ENCODE results near the gene GPR78.

GPR78 gene

DNA sequence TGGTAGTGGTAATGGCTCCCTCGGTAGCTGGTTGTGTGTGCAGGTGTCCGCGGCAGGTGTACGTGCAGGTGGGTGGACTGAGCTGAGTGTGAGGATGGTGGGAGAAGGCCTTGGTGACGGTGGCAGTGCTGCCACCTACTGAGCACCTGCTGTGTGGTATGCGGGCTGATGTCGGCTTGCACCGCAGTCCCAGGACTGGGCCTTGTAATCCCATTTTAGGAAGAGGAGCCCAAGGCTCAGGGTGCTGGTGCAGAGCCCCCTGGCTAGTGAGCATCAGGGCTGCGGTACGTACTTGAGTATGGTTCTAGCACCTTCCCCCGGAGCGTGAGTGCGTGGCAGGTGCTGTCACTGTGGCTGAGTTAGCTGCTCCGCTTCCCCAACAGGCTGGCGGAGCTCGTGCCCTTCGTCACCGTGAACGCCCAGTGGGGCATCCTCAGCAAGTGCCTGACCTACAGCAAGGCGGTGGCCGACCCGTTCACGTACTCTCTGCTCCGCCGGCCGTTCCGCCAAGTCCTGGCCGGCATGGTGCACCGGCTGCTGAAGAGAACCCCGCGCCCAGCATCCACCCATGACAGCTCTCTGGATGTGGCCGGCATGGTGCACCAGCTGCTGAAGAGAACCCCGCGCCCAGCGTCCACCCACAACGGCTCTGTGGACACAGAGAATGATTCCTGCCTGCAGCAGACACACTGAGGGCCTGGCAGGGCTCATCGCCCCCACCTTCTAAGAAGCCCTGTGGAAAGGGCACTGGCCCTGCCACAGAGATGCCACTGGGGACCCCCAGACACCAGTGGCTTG, 6.7 kb downstream of the GPR78 start:
- no peak for DNase-seq (ENCODE audit: low read depth)

DNA sequence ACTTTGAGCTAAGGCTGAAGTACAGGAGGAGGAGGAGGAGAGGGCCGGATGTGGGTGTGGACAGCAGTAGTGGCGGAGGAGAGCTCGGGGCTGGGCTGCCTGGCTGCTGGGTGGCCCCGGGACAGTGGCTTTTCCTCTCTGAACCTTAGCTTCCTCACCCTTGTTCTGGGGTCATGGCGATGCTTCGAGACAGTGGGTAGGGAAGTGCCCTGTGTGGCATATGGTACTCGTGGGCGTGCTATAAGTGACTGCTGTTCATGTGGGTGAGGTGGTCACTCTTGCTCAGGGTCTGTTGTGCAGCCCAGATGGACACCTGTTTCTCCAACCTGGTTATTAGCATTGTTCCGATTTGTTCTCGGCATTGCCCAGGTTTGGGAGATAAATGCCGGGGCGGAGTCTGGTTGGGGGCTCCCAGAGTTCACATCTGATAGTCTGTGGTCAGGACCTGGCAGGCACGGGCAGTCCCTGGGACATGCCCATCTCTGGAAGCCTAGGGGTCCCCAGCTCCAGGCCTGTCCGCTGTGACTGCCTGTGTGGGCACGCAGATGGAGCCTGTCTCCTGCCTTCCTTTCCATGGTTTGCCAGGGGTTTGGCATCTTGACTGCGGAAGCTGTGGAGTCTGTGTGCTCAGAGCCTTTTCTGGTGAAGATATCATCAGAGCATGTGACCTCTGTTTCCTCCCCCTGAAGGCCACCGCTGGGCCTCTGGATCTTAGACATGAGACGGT, 7.4 kb downstream of the GPR78 start:
- no peak for DNase-seq (ENCODE audit: low read depth)

DNA sequence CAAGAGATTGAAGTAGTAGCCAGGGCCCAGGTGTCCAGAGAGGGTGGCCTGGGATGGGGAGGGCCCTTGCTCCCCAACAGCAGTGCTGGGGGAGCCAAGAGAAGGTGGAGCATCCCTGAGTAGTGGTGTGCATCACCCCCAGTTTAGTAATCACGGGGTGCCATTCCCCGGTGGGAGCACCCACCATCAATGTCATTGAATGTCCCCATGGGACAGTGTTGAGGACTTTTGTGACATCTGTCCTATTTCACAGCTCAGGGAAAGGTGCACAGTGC, 7.9 kb downstream of the GPR78 start:
- no peak for DNase-seq (ENCODE audit: low read depth)

DNA sequence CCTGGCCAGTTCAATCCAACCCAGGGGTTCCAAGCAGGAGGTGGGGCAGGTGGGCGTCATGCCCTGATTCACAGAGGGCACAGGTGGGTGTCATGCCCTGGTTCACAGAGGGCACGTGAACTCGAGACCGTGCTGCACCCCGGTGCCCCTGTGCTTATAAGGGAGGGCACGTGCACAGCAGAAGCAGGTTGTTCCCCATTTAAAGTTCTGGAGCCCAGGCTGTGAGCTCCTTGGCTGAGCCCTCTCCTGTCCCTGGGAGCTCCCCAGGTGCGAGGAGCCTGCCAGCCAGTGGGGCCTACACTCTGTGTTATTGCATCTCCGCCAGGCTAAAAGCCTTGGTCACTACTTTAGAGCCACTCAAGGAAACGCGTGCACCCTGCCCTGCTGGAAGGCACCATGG, 9.1 kb downstream of the GPR78 start:
- no peak for DNase-seq (ENCODE audit: low read depth)

DNA sequence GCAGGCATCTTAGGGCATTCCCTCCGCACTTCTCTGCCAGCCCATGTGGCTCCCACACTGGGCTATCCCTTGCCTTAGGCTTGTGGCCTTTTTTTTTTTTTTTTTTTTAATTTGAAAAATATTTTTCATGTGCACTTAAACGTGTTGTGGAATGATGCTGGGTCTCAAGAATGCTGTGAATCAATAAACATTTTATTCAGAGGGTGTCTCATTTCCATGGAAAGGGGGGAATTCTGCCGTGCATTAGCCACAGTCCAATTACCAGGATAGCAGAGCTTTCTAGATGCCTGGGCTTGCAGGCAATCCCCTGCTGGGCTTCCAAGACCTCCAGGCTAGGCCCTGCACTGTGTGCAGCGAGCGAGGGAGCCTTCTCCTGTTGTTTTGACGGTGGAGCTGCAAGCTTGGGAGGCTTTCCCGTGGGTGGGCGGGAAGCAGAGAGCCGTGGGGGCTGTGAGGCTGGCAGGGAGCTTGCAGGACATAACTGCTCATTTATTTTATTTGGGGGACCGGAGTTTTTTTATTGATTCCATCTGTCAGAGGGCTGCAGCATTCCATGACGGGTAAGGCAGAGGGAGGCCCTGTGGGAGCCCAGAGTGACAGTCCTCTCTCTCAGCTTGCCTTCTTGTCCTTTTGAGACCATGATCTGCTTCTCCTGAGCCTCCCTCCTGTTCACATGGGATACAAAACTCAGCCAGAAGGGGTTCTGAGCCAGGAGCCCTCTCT, 9.8 kb downstream of the GPR78 start:
- no peak for DNase-seq (ENCODE audit: low read depth)

DNA sequence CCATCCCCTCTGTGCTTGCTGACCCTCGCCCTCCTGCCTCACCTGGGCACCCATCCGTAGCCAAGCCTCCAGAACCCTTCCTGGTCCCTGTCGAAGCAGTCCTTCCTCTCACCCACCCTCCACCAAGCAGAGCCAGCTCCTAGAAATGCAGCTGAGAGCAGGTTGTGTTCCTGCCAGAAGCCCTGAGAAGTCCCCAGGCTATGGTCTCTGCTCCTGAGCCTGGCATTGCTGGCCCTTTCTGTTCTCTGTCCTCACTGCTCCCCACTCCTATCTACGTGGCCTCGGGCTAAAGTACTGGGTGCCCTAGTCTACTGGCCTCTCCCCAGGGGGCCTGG, 10.3 kb downstream of the GPR78 start:
- no peak for DNase-seq (ENCODE audit: low read depth)

DNA sequence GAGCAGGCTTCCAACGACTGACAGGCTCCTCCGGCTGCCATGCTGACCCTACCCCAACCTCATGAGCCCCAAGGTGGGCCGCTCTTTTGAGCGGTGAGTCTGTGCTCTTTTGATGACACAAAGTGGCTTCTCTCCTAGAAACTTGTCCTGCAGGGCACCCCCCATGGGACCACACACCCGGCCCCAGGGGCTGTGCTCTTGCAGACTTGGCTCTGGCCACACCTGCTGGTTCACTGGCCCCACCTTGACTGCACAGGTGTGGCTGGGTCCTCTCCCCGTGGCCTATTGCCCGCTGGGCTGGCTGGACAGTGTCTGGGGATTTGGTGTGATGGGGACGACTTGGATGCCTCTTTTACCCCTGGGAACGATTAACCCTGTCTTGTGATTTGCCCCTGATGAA, 10.9 kb downstream of the GPR78 start:
- DNase-seq (ENCODE audit: low read depth): no peak

DNA sequence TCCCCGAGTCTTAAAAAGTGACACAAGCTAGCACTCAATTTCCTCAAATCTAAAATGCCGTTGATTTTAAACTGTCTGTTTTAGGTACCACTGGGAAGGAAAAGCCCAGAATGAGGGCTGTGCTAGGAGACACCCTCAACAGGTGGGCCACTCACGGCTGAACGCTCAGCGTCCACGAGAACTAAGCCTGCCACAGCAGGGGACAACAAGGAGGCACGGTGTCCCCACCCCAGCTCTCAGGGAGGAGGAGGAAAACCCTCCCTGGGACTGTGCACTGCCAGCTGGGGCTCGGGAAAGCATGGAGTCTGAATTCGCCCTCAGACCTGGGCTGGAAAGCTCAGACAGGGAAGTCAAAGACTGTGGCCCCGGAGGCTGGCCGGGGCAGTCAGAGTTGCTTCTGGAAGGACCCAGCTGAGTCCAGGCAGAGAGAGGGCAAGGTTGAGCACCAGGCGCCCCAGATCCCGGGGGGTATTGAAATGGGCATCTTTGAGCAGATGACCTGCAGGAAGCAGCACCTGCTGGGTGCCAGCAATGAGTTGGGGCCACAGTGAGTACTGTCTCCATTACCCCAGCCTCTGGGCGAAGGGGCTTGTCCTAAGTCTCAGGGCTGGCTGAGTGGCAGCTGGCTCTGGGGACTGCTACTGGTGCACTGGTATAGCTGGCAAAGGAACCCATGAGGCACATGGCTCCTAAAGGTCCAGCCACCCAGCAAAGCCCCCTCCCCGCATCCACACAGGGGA, 11.6 kb downstream of the GPR78 start:
- no peak for DNase-seq (ENCODE audit: low read depth)

DNA sequence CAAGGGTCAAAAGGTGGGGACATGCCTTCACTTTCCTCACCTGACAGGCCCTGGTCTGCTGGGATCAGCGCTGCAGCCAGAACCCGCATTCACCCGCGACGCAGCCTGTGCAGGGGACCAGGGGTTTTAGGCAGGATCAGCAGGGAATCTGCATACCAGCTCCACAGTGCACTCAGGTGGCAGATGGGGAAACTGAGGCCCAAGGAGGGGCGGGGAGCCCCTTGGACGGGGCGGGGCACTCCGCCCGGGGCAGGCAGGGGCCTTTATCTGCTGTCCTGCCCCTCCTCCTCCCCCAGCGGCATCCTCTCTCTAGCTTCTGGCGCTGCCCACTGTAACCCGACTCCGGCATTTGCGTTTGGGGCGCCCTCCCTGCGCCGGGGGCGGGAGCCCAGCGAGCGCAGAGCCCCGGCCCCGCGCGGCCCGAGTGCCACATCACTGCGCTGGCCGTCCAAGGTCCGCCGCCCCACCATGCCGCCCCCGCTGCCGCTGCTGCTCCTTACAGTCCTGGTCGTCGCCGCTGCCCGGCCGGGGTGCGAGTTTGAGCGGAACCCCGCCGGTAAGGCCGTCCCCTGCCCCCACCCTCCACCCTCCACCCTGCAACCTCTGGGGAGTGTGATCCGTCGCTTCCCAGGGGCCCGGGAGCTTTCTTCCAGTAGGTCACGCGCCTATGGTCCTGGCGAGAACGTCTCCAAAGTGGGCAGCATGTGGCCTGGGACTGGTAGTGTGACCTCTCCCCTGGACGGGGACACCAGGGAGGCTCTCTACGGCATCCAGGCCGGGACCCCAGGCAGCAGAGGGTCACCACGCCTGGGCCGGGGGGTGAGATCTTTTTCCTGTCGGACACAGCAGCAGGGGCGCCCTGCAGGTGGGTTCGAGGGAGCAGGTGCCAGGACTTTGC, 12.4 kb downstream of the GPR78 start, which contains the start of gene CPZ:
CPZ (plus strand) TSS at position 400 of the 898 bp plus-strand sequence; CDS start at position 469, 69 bp downstream.
- no peak for DNase-seq (ENCODE audit: low read depth)

DNA sequence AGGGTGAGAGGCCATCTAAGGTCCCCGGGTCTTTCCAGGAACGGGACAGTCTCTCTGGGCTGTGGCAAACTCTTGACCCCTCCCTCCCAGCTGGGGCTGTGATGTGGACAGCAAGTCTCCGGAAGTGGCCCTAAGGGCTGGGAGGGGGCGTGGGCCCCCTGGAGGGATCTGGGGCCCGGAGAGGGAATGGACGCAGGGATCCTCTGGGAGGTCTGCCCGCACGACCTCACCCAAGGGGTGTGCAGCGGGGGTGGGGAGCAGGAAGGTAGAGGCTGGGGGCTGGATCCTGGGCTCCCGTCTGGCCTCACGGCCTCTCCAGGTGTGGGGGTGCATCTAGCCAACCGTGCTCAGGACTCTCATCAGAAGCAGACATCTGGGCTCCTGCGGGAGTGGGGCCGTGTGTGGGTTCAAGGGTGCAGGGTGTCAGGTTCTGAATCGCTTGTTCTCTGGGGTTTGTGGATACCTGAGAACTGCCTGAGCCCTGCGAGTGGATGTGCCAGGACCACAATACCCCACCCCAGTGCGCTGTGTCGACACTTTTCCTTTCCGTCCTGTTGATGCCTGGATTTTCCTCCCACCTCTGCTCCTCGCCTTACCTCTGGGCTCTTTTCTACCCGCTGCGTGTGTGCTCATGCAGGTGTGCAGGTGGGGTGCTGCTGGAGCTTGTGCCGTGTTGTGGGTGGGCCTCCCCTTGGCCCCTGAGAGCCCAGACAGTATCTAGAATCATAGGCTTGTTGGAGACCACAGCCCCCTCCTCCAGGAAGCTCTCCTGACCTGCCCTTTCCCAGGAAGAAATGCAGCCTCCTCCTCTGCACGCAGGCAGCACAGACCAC, 13.3 kb downstream of the GPR78 start:
- no peak for DNase-seq (ENCODE audit: low read depth)

DNA sequence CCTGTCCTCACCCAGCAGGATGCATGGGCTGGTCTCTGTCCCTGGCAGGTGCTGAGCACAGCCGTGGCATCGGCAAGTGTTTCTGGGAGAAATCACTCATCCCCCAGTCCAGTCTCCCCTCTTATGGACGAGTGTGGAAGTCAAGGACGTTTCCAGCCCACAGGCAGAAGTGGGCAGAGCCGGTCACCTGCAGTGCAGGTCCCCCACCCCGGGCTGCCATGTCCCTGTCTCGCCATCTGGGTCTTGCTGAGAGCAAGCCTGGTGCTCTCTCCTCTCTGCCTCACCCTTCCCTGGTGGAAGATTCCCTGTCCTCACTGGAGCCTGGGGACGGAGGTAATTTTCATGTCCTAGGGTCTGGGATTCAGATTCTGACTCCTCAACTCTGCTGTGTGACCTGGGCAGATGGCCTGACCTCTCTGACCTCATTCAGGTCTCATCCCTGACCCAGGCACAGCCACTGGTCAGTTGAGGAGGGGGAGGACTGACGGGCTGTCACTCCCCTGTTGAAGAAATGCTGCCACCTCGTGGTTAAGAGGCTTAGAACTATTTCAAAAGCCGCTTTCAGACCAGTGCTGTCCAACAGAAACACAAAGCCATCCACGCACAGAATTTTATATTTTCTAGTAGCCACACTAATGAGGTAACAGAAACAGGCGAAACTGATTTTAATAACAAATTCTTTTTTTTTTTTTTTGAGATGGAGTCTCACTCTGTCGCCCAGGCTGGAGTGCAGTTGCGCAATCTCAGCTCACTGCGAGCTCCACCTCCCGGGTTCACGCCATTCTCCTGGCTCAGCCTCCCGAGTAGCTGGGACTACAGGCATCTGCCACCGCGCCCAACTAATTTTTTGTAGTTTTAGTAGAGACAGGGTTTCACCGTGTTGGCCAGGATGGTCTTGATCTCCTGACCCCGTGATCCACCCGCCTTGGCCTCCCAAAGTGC, 14.2 kb downstream of the GPR78 start:
- DNase-seq (ENCODE audit: low read depth): no peak

DNA sequence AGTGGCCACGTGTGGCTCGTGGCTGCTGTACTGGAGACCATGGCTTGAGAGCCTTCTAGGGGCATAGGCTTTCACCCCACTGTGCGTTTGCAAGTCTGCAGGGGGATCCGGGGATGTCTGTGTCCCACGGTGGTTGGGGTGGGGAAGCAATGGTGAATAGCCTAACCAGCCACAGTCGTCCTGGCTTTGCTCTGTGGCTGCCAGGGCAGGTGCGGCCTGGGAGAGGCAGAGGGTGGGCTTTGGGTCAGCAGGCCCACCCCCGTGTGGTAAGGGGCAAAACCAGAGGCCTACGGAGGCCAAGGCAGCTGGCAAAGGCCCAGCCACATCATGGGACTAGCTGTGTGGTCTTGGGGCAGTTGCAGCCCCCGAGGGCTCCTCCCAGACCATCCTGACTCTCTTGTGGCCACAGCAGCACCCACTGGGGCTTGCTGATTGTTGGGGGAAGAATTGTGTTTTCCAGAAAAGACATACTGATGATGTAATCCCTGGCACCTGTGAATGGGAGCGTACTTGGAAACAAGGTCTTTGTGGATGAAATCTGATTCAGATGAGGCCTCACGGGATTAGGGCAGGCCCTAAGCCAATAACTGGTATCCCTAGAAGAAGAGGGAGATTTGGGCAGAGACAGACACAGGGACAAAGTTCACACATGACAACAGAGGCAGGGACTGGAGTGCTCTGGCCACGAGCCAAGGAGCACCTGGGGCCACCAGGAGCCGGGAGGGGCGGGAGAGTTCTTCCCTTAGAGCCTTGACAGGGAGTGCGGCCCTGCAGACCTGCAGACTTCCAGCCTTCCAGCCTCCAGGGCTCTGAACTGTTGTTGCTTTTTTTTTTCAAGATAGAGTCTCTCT, 15.3 kb downstream of the GPR78 start:
- DNase-seq (ENCODE audit: low read depth): no peak

DNA sequence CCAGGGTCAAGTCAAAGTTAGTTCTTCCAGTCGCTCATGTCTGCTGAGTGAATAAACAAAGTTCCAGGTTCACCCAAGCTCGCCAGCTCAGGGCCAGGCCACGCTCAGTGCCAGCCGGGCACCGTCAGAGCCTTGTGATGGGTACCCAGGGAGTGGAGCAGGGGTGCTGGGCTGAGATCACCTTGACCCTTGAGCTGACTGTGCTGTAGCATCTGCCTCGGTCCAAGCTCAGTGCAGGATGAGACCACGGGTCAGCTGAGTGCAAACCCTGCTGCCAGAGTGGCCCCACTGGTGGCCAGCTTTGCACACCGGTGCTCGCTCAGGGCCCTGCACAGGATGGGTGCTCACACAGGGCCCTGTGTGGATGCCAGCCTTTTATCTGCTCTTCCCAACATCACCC, 16.7 kb downstream of the GPR78 start:
- no peak for DNase-seq (ENCODE audit: low read depth)

DNA sequence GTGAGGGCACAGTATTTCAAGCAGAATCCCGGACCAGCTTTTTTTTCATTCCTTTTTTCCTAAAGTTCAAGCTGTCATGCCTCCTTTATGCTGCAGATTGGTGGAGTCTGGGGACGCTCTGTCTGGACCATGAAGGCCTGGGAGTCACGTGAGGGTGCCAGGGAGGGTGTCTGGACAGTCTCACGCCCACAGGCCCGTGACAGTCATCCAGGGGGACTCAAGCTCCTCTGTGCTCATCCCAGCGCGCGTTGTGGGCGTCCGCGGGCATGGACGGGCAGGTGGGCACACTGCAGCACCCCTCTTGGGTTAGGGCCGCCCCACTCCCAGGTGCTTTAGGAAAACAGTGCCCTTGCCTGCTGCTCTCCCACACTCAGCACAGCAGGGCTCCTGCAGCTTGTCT, 17.1 kb downstream of the GPR78 start:
- no peak for DNase-seq (ENCODE audit: low read depth)

DNA sequence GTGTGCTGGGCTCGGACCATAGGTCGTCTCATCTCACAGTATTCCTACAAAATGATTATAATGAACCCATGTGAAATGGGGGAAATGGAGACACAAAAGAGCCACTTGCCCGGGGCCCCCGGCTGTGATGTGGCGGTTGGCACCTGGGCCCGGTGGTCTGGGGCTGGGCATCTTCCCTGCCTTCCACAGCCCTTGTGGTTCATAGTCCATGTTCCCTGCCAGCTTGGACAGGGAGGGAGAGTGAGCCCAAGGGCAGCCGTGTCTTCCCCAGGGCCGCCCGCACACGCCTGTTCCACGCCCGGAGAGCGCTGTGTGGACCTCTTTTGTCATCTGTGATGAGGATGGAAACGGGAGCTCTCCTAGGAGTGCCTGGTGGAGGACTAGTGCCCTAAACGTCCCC, 17.6 kb downstream of the GPR78 start:
- DNase-seq (ENCODE audit: low read depth): no peak

DNA sequence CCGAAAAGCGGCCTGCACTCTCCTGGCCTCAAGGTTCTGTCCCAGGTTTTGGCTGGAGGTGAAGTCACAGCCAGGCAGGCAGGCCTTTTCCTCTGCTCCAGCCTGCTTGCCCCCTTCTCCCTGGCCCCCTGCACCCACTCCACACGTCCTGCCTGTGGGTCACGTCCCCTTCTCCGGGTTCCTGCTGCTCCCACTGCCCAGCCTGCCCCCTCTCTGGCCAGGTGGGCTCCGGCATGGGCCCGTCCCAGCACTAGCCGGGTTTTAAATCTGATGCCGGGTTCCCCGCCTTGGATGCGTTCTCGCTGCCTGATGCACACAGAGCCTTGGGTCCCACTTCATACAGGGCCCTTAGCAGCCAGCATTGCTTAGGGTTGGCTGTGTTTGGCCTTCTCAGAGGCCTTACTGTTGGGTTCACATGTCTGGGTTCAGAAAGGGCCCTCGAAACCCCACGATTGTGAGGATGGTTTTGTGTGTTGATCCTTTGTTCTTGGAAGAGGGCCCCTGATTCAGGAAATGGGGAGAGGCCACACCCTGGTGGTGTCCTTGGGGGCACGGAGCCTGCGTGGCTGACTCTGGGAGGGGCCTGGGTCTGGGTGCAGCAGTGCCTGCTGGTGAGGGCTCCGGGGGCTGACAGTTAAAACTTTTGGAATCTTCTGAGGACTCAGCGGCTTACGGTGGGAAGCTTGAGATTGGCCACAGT, 18.3 kb downstream of the GPR78 start:
- no peak for DNase-seq (ENCODE audit: low read depth)

DNA sequence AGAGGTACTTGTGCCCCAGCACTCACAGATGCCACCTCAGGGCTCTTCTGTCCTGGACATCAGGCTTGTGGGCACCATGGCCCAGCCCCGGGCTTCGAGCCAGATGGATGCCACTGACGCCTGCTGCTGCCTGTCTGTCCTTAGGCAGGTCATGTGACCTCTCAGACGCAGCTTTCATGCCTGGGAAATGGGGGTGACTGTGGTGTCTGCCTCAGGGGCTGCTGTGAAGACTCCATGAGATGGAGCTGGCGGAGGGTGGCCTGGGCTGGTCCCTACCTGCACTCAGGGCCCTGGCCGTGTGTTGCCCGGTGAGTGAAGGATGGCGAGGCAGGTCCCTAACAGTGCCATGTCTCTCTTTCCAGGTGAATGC, 18.9 kb downstream of the GPR78 start:
- no peak for DNase-seq (ENCODE audit: low read depth)

DNA sequence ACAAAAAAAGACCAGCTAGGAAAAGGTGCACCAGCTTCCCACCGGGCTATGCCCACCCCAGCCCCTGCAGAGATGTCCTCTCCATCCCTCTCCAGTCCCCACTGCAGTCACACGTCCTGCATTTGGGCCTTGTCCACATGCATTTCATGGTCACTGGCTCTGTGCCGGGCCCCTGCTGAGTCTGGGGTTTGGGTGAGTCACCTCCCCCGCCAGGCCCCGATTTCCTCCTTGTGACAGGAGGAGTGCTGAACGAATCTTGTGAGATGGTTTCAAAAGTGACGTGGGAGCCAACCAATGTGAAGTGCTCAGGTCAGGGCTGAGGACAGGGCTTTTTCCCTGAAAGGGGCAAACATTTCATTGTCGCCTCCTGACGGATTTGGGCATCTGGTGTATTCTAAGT, 19.5 kb downstream of the GPR78 start:
- no peak for DNase-seq (ENCODE audit: low read depth)

Measured in activated T-helper 1 cell treated with Interleukin-2 at 50 U/mL for 16 hours (primary cell).